Measurements from ENCODE around the gene FAM20B. TPM values are rescaled to one million over a fixed set of nuclear protein-coding genes. Genes with fewer than 3 reads are reported as not detected.

FAM20B gene
- total and polyA plus RNA-seq, 2 donors (not counting 1 experiment from before 2014, with no cell fraction given): 5.2 to 32.8 TPM

- ATAC-seq (ENCODE audit: low read depth): no peak
- Histone ChIP-seq H3K9ac (ENCODE audit: low read length) (no peak overlapping the region), H3K79me2 (ENCODE audit: control insufficient read depth, insufficient read depth, low read length) (peaks cover 14% of the 10 kb centered on the region), H4K20me1 (ENCODE audit: control insufficient read depth, insufficient read depth, low read length, poor library complexity, severe bottlenecking) (peaks cover 10% of the 10 kb centered on the region), H3K36me3 (replicated peaks in 1 of 2; ENCODE audit: control extremely low read depth in 1 of 2, control insufficient read depth in 1 of 2, extremely low read depth in 1 of 2, insufficient read depth in 2 of 2, low read length in 1 of 2) (peaks cover 7 to 65% of the 10 kb centered on the region in 2 experiments), H3K4me1 (ENCODE audit: control insufficient read depth in 2 of 2, insufficient read depth in 2 of 2, low read length in 2 of 2) (peaks cover 0 to 2% of the 10 kb centered on the region in 2 donors), H3K9me3 (ENCODE audit: control extremely low read depth in 1 of 3, control insufficient read depth in 2 of 3, insufficient read depth in 1 of 3, low read length in 2 of 3) (no peaks in the 10 kb centered on the region), H3K4me2 (replicated peaks; ENCODE audit: low read depth, low read length, poor library complexity, severe bottlenecking) (no peak overlapping the region), H3K27ac (ENCODE audit: low read length in 2 of 2) (no peak overlapping the region), H2AFZ (ENCODE audit: insufficient read depth, low read depth, low read length, poor library complexity, severe bottlenecking) (no peak overlapping the region), H3K27me3 (replicated peaks in 1 of 4; ENCODE audit: control extremely low read depth in 1 of 4, control insufficient read depth in 3 of 4, insufficient read depth in 4 of 4, low read length in 3 of 4) (no peaks in the 10 kb centered on the region), H3K4me3 (ENCODE audit: control extremely low read depth in 1 of 5, extremely low read depth in 1 of 5, insufficient read depth in 1 of 5, low read depth in 2 of 5, low read length in 4 of 5) (no peak overlapping the region)
- ChIA-PET POLR2A (no interaction called here), CTCF (interaction anchor here (1.0 kb wide), 1 partner anchor 25 kb away, joined by 3 read pairs; no protein-coding TSS in a partner anchor)
- TF ChIP-seq EZH2 (IDR thresholded peaks at IDR 0.05; ENCODE audit: borderline replicate concordance, insufficient read depth, low read depth, low read length, poor library complexity, severe bottlenecking): no peak
- TF ChIP-seq CTCF (IDR thresholded peaks at IDR 0.05): no peak
- Mint-ChIP-seq H3K27ac (no peak overlapping the region), H3K4me3 (no peak overlapping the region), H3K27me3 (no peaks in the 10 kb centered on the region), H3K9me3 (ENCODE audit: insufficient read depth) (no peaks in the 10 kb centered on the region), H3K4me1 (peaks cover 8% of the 10 kb centered on the region)
- 100% methylated on average over 3 of the region's 4 CpGs for WGBS (ENCODE audit: insufficient coverage)
- peak; percentile 13 for DNase-seq
- intact Hi-C loops (cut with micrococcal nuclease): no loop called here
These were observed 69.7 kb downstream of the FAM20B start for GRCh38 chr1:179095377-179095776.

- WGBS (ENCODE audit: insufficient coverage): 91% methylated on average over 2 of the region's 3 CpGs
- no peak overlapping the region for H3K9ac ChIP-seq (ENCODE audit: low read length)
- no peak overlapping the region for H2AFZ ChIP-seq (ENCODE audit: insufficient read depth, low read depth, low read length, poor library complexity, severe bottlenecking)
- ChIA-PET POLR2A (no interaction called here), CTCF (interaction anchor here (1.0 kb wide), 1 partner anchor 25 kb away, joined by 3 read pairs; no protein-coding TSS in a partner anchor)
- no peaks in the 10 kb centered on the region for H3K27me3 ChIP-seq (replicated peaks in 1 of 4; ENCODE audit: control extremely low read depth in 1 of 4, control insufficient read depth in 3 of 4, insufficient read depth in 4 of 4, low read length in 3 of 4)
- H3K27ac Mint-ChIP-seq: no peak overlapping the region
- H3K79me2 ChIP-seq (ENCODE audit: control insufficient read depth, insufficient read depth, low read length): peaks cover 9% of the 10 kb centered on the region
- H3K27me3 Mint-ChIP-seq: no peaks in the 10 kb centered on the region
- no peak overlapping the region for H3K4me3 ChIP-seq (ENCODE audit: control extremely low read depth in 1 of 5, extremely low read depth in 1 of 5, insufficient read depth in 1 of 5, low read depth in 2 of 5, low read length in 4 of 5)
- ATAC-seq (ENCODE audit: low read depth) (no peak), DNase-seq (peak; percentile 12)
- no peaks in the 10 kb centered on the region for H3K9me3 Mint-ChIP-seq (ENCODE audit: insufficient read depth)
- TF ChIP-seq CTCF (IDR thresholded peaks at IDR 0.05): no peak
- no peak for TF ChIP-seq EZH2 (IDR thresholded peaks at IDR 0.05; ENCODE audit: borderline replicate concordance, insufficient read depth, low read depth, low read length, poor library complexity, severe bottlenecking)
- H3K4me1 ChIP-seq (ENCODE audit: control insufficient read depth in 2 of 2, insufficient read depth in 2 of 2, low read length in 2 of 2): no peaks in the 10 kb centered on the region
- H3K36me3 ChIP-seq (replicated peaks in 1 of 2; ENCODE audit: control extremely low read depth in 1 of 2, control insufficient read depth in 1 of 2, extremely low read depth in 1 of 2, insufficient read depth in 2 of 2, low read length in 1 of 2): peaks cover 7 to 60% of the 10 kb centered on the region in 2 experiments
- H3K4me1 Mint-ChIP-seq: peaks cover 5% of the 10 kb centered on the region
- intact Hi-C loops (cut with micrococcal nuclease): no loop called here
- peaks cover 5% of the 10 kb centered on the region for H4K20me1 ChIP-seq (ENCODE audit: control insufficient read depth, insufficient read depth, low read length, poor library complexity, severe bottlenecking)
- H3K27ac ChIP-seq (ENCODE audit: low read length in 2 of 2): no peak overlapping the region
- H3K4me2 ChIP-seq (replicated peaks; ENCODE audit: low read depth, low read length, poor library complexity, severe bottlenecking): no peak overlapping the region
- H3K9me3 ChIP-seq (ENCODE audit: control extremely low read depth in 1 of 3, control insufficient read depth in 2 of 3, insufficient read depth in 1 of 3, low read length in 2 of 3): no peaks in the 10 kb centered on the region
- no peak overlapping the region for H3K4me3 Mint-ChIP-seq
These were observed 70.2 kb downstream of the FAM20B start for GRCh38 chr1:179095924-179096323.

All from B cell (primary cell).